HL-60 (cell line): ENCODE results near the gene ETV3.

Experiments used
- DNase-seq, 2 experiments: peaks; one replicate each; pipeline ENCODE4 v3.0.0-alpha.2; 2010 to 2020; ENCODE audit warnings: low read depth in 1 of 2, low spot score in 1 of 2
- H3K27ac ChIP-seq: fragments of 250-450 bp; sonication (Bioruptor Pico); replicated peaks from 2 replicates; pipeline ENCODE4 v1.5.1; 2020; ENCODE audit warnings: mild to moderate bottlenecking, moderate library complexity
- H3K27me3 ChIP-seq: fragments of 250-450 bp; sonication (Bioruptor Pico); 2 replicates; pipeline ENCODE4 v1.5.1; 2021; ENCODE audit warnings: mild to moderate bottlenecking, moderate library complexity; ENCODE audit not compliant: insufficient read depth, poor library complexity, severe bottlenecking
- H3K4me3 ChIP-seq: replicated peaks from 2 replicates; pipeline ENCODE4 v1.5.1; 2011; ENCODE audit warnings: mild to moderate bottlenecking, control low read depth, low read length; ENCODE audit not compliant: insufficient read depth
- CTCF ChIP-seq: IDR thresholded peaks from one replicate; pipeline ENCODE4 v1.5.1; 2011; ENCODE audit warnings: low read length, control low read depth, inconsistent platforms; ENCODE audit not compliant: insufficient read depth
- GABPA ChIP-seq: IDR thresholded peaks from 2 replicates; pipeline ENCODE4 v1.6.1; 2012; ENCODE audit warnings: low read depth
- POLR2AphosphoS5 ChIP-seq: IDR thresholded peaks from 2 replicates; pipeline ENCODE4 v1.6.1; 2012; ENCODE audit warnings: low read depth
- SPI1 ChIP-seq: IDR thresholded peaks from 2 replicates; pipeline ENCODE4 v1.6.1; 2012; ENCODE audit warnings: low read depth, mild to moderate bottlenecking, borderline replicate concordance
- TF ChIP-seq, protein P1 (sequence below): IDR thresholded peaks from 2 replicates; pipeline ENCODE4 v1.6.1; 2012; ENCODE audit warnings: low read depth; ENCODE audit not compliant: insufficient replicate concordance

ETV3 gene

DNA sequence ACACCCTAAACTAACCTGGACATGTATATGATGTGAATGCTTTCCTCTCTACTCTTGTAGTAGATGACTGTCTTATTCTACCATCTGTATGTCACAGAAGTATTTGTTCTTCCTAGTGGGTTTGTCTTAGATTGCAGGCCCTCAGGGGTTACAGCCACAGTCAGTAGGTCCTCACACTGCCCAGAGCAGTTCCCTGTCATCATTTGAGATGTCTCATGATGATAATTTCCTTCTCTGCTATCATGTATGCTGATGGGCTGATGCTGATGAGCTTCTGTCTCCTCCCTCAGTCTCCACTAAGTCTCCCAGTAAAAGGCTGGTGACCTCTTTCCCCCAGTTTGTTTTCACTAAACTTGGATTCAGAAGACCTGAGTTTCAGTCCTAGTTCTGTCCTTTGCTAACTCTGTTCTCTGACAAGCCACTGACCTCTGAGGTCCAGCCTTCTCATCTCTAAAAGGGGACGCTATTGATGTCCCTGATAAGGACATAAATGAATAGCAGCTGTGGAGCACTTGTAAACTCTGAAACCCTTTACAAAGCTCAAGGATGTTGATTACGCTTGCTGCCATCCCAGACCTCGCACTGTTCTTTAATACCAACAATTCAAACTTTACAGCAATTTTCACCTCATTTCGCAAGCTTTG lies 3.1 kb upstream of the ETV3 start:
- TF ChIP-seq SPI1, result no peak
- TF ChIP-seq POLR2AphosphoS5, result no peak
- TF ChIP-seq CTCF, result no peak
- no peak for TF ChIP-seq GABPA
- TF ChIP-seq, protein P1, sequence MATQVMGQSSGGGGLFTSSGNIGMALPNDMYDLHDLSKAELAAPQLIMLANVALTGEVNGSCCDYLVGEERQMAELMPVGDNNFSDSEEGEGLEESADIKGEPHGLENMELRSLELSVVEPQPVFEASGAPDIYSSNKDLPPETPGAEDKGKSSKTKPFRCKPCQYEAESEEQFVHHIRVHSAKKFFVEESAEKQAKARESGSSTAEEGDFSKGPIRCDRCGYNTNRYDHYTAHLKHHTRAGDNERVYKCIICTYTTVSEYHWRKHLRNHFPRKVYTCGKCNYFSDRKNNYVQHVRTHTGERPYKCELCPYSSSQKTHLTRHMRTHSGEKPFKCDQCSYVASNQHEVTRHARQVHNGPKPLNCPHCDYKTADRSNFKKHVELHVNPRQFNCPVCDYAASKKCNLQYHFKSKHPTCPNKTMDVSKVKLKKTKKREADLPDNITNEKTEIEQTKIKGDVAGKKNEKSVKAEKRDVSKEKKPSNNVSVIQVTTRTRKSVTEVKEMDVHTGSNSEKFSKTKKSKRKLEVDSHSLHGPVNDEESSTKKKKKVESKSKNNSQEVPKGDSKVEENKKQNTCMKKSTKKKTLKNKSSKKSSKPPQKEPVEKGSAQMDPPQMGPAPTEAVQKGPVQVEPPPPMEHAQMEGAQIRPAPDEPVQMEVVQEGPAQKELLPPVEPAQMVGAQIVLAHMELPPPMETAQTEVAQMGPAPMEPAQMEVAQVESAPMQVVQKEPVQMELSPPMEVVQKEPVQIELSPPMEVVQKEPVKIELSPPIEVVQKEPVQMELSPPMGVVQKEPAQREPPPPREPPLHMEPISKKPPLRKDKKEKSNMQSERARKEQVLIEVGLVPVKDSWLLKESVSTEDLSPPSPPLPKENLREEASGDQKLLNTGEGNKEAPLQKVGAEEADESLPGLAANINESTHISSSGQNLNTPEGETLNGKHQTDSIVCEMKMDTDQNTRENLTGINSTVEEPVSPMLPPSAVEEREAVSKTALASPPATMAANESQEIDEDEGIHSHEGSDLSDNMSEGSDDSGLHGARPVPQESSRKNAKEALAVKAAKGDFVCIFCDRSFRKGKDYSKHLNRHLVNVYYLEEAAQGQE, result no peak
- Histone ChIP-seq H3K27ac (no peak overlapping the region), H3K27me3 (no peaks in the 10 kb centered on the region), H3K4me3 (no peak overlapping the region)
- DNase-seq, result no peak

GRCh38 chr1:157140063-157140588 lies 1.9 kb upstream of the ETV3 start:
- no peak overlapping the region for H3K4me3 ChIP-seq
- DNase-seq, result no peak
- H3K27ac ChIP-seq, result no peak overlapping the region
- H3K27me3 ChIP-seq, result no peaks in the 10 kb centered on the region
- TF ChIP-seq GABPA, result no peak
- TF ChIP-seq SPI1, result no peak
- no peak for TF ChIP-seq CTCF
- no peak for TF ChIP-seq POLR2AphosphoS5
- TF ChIP-seq, protein P1, result no peak

GRCh38 chr1:157139052-157139715 lies 989 bp upstream of the ETV3 start:
- Histone ChIP-seq H3K27ac (peak overlapping the region; percentile 81), H3K4me3 (peak overlapping the region; percentile 95), H3K27me3 (no peaks in the 10 kb centered on the region)
- 0 out of 2 replicates have a peak, but pooled peaks have one; percentile 14 for TF ChIP-seq SPI1
- TF ChIP-seq CTCF, result no peak
- TF ChIP-seq, protein P1, result no peak
- TF ChIP-seq GABPA, result no peak
- no peak for DNase-seq
